DMS153 treated with DMSO at 0.1 percent for 48 hours (cell line): ENCODE results near the gene TRPC5OS.
A peak's percentile ranks its signal among the peaks of the same experiment; 100 is the strongest.

ENCODE experiments used
- DNase-seq: peaks from one replicate; lab custom pipeline; 2025; ENCODE audit not compliant: unreplicated experiment; lab: John Stamatoyannopoulos, UW

Gene TRPC5OS

GRCh38 chrX:111875881-111876280 lies at the start of gene TRPC5OS:
TSS of gene TRPC5OS (plus strand) at chrX:111876181. CDS start at chrX:111901850, 25,669 bp downstream.
- no peak for DNase-seq

DNA sequence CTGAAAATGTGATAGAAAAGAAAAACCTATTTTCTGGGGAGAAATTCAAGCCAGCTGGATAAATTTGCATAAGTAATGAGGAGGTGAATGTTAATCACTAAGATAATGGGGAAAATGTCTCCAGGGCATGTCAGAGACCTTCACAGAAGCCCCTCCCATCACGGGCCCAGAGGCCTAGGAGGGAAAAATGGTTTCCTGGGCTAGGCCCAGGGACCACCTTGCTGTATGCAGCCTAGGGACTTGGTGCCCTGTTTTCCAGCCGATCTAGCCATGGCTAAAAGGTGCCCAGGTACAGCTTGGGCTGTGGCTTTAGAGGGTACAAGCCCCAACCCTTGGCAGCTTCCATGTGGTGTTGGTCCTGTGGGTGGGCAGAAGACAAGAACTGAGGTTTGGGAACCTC lies 46.6 kb upstream of the TRPC5OS start:
- DNase-seq: no peak

- no peak for DNase-seq
These were observed 45.4 kb upstream of the TRPC5OS start for GRCh38 chrX:111830571-111830970.

GRCh38 chrX:111831343-111831742 lies 44.6 kb upstream of the TRPC5OS start:
- no peak for DNase-seq

DNA sequence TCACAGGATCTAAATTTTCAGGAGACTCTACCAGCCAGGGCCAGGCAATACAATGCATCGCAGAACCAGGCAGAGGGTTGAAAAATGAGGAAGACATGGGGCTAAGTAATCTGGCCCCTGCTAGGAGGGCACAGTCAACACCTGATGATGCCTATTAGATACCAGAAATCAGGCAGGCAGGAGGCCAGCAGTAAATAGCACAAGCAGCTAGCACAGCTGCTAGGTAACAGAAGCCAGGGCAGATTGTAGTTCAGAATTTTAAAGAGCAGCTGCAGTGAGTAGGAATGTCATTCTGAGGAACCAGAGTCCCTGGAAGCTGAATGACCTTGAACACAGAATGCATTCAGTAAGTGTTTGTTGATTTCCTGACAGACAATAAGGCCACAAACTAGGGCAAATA lies 38.8 kb upstream of the TRPC5OS start:
- DNase-seq: no peak

DNA sequence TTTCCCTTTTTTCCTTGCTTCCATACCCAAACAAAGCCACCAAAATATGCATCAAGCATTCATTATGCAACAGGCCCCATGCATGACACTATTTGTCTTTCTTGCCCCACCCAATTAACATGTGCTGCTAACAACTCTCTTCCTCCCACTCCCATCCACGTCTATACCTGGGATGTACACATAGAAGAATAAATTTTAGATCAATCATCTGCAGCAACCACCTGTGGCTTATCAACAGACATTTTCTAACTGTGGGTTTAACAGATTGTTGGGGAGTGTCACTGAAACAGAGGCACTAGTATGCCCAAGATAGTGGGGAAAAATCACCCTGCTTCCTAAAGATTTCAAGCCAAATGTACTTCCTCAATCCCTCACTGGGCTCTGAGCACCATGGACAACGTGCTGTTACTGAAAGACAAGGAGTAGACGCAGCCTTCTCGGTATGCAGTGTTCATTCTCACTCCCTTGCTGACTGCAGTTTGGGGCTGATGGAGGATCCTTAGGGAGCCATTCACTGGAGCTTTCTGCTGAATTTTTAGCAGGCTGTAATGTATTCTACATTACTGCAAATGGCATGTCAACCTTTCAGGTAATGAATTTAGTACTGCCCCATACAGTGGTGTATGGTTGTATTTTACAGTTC lies 28.4 kb upstream of the TRPC5OS start:
- no peak for DNase-seq

GRCh38 chrX:111848541-111848940 lies 27.4 kb upstream of the TRPC5OS start:
- DNase-seq: no peak

DNA sequence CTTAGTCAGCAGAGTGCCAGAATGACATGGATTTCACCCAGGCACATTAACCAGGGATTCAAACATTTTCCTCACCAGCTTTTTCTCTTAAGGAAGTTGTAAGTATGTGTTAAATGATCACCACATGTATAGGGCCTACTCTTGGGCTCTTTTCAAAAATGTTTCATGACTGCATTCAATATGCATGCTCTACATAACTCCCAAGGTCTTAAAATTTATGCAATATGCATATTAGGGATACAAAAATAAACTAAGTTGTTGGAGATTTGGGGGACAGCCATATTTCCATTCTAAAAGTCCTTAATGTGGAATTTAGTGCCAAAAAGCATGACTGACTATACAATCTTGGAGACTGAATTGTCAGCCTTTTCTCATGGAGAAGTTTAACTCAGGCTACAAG lies 25.0 kb upstream of the TRPC5OS start:
- DNase-seq: no peak

DNA sequence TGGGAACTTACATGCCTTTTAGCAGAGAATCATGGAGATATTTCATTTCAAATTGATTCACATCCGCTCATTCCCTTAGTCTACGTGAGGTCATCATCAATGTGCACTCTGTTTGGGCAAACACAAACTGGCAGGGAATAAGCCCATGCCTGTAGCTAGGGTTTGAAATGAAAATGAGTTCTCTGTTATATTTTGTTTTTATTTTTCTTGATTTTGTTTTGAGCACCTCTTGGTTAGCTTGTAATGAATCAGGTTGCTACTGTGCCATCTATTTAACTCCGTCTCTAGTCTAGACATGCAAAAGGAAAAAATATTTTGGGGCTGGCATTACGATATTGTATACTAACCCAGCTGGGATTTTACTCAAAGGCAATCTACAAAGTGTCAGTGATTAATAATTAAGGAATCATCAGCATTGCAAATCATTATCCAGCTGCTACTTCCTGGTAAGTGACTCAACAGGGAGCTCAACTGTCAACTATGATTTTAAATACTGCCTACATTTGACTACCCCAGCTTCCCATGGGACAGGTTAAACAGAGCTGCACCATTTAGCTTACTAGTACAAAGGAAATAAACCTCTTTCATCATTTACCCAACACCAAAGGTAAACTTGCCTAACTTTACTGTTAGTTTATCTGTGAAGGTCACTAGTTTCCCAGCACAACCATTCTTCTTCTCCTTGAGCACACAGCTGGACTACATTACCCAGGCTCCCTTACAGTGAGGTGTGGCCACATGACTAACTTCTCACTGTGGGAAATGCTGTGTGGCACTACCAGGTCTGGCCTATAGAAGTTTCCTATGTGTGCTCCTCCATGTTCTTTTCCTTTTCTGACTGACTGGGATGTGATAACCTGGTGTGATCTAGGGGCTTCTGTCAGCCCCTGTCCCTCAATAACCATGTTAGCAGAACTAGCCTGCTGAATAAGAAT lies 21.2 kb upstream of the TRPC5OS start:
- no peak for DNase-seq

- no peak for DNase-seq
These were observed 18.4 kb upstream of the TRPC5OS start for GRCh38 chrX:111857534-111858060.

GRCh38 chrX:111861605-111862004 lies 14.4 kb upstream of the TRPC5OS start:
- DNase-seq: no peak

DNA sequence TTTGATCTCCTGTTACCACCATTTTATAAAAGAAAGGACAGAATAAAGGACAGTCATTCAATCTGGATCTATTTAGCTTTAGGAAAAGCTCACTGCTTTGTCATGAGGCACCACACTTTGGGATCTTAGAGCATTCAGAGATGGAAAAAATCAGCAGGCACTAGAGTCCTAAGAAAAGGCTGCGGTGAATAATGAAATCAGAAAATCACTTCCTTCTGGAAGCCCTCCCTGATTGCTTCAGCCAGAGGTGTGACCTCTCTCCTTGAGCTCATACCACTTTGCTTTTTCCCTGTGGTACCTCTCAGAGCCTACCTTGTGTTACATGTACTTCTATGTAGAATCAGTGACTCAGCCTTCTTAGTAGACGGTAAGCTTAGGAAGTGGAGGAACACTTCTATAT lies 8.7 kb upstream of the TRPC5OS start:
- no peak for DNase-seq

GRCh38 chrX:111868726-111869638 lies 7.0 kb upstream of the TRPC5OS start:
- DNase-seq: no peak

- DNase-seq: peak; percentile 6
These were observed 6.3 kb upstream of the TRPC5OS start for GRCh38 chrX:111869639-111870034.

GRCh38 chrX:111874241-111874640 lies 1.7 kb upstream of the TRPC5OS start:
- no peak for DNase-seq

DNA sequence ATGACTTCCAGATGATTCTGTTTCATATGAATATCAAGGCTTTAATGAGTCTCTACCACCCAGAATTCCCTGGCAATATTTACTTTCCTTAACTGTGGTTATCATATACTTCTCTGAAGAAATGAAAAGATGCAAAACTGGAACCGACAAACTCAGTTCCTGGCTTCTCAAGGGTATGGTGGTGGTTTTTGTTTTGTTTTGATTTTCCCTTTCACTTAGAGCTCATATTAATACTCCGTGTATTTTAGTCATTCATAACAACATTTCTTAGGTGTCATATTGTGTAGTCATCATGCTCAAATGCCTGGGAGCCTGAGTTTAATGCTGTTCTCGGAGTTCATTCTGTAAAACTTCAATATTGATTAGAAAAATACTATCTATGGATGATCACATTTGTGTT lies 665 bp downstream of the TRPC5OS start:
- no peak for DNase-seq

DNA sequence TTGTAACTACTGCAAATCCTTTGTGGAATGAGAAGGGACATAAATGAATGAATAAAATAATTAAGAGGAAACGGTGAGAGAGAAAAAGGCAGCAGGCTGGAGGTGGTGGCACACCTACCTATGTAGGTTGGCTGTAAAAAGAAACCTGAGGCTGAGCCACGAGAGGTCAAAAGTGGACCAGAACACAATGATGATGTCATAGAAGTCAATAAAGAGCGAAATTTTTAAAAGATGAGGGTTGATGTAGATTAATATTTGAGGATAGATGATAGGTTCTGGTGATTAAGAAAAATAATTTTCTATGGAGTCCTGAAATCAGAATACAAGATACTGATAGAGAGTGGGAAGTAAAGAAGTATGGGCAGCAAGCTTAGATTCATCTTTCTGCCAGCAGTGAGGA lies 1.7 kb downstream of the TRPC5OS start:
- no peak for DNase-seq

DNA sequence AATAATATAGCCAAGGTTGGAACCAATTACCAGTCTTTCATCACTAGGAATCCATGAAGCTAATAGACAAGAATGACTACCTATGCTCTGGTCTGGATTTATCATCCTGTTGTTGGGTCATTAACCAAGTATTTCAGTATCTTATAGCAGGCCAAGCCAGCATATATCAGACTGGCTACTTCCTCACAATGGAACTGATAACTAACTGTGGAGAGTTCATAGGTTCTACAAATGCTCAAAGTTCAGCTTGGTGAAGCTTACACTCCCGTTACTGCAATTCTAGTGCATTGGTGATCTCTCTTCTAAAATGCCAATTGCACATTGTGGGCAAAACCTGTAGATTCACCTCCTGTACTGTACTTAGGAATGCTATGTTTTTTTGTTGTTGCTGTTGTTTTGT lies 4.8 kb downstream of the TRPC5OS start:
- no peak for DNase-seq

DNA sequence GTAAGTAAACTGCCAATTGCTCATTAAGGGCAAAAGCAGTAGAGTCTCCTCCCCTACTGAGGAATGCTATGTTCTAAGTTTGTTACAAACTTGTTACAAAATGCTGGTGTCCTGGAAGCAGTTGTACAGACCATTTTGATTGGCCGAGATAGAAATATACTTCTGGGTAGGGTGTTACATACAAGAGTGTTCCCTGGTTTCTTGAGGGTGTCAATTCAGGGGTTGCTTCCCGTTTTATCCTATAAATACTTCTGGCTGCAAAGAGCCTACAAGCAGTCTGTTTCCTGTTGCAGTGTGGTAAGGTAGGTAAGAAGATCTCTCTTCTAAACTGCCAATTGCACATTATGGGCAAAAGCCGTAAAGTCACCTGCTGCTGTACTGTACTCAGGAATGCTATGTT lies 5.7 kb downstream of the TRPC5OS start:
- no peak for DNase-seq

- DNase-seq: no peak
These were observed 10.7 kb downstream of the TRPC5OS start for GRCh38 chrX:111886678-111887077.

DNA sequence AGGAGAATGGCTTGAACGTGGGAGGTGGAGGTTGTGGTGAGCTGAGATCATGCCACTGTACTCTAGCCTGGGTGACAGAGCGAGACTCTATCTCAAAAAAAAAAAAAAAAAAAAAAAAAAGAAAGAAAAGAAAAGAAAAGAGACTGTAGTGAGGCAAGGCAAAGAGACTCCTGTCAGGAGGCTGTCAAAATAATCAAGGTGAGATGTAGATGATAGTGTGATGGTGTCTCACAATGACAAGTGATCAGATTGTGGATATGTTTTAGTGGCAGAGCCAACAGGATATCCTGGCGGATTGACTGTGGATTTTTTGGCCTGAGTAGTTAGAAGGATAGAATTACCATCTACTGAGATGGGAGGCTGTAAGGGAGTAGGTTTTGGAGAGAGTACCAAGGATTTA lies 12.6 kb downstream of the TRPC5OS start:
- no peak for DNase-seq
